CD4-positive, alpha-beta T cell (primary cell): ENCODE measurements around the gene CDC37. TPM values are rescaled to one million over a fixed set of nuclear protein-coding genes. Genes with fewer than 3 reads are reported as not detected.

ENCODE experiments used
- ATAC-seq: fragments of 200-7000 bp; cut with Tn5 transposase; one replicate; pipeline ENCODE4 v1.10.0; 2022; ENCODE audit warnings: mild to moderate bottlenecking; ENCODE audit not compliant: poor library complexity
- CTCF ChIA-PET: fragments of 350-600 bp; sonication (Branson Sonifier 250); formaldehyde crosslinking; loops from one replicate; lab custom pipeline; 2021; ENCODE audit warnings: antibody characterized with exemption, inconsistent platforms; lab: Charles Lee
- POLR2A ChIA-PET: fragments of 350-600 bp; sonication (Branson Sonifier 250); formaldehyde crosslinking; loops from one replicate; lab custom pipeline; 2021; ENCODE audit warnings: antibody characterized with exemption, inconsistent platforms; lab: Charles Lee
- DNase-seq, 14 experiments: peaks; one replicate each; pipeline ENCODE4 v3.0.0-alpha.2; 2013 to 2020; ENCODE audit warnings: mixed read lengths in 2 of 14
- H3K27ac ChIP-seq, 2 donors: one replicate each; pipeline versions ENCODE4 v1.5.1 to v1.7.0; 2013; ENCODE audit warnings: low read length in 2 of 2, low read depth in 1 of 2, mild to moderate bottlenecking in 1 of 2
- H3K27me3 ChIP-seq, 2 experiments: 1 replicate in 1 of 2; 2 replicates in 1 of 2; pipeline versions ENCODE4 v1.6.1 to v1.7.0; 2013; ENCODE audit warnings: low read length in 2 of 2, control low read depth in 1 of 2, mild to moderate bottlenecking in 1 of 2, moderate library complexity in 1 of 2; ENCODE audit not compliant: insufficient read depth in 2 of 2, control insufficient read depth in 1 of 2
- H3K36me3 ChIP-seq: one replicate; pipeline ENCODE4 v1.6.1; 2013; ENCODE audit warnings: low read length, control low read depth; ENCODE audit not compliant: insufficient read depth
- H3K4me1 ChIP-seq: one replicate; pipeline ENCODE4 v1.6.1; 2013; ENCODE audit warnings: low read length, control low read depth; ENCODE audit not compliant: insufficient read depth
- H3K4me3 ChIP-seq: one replicate; pipeline ENCODE4 v1.5.1; 2013; ENCODE audit warnings: mild to moderate bottlenecking, low read length, moderate library complexity
- H3K9me3 ChIP-seq, 2 experiments: 1 replicate in 1 of 2; 2 replicates in 1 of 2; pipeline versions ENCODE4 v1.6.1 to v1.7.0; 2013; ENCODE audit warnings: low read length in 2 of 2, mild to moderate bottlenecking in 2 of 2, control low read depth in 1 of 2, moderate library complexity in 1 of 2; ENCODE audit not compliant: control insufficient read depth in 1 of 2, insufficient read depth in 1 of 2
- H3K27ac Mint-ChIP-seq: one replicate; pipeline ENCODE4 v1.8.0; 2020; ENCODE audit warnings: mixed read lengths
- H3K27me3 Mint-ChIP-seq: one replicate; pipeline ENCODE4 v1.8.0; 2021; ENCODE audit warnings: mixed read lengths
- H3K36me3 Mint-ChIP-seq: one replicate; pipeline ENCODE4 v1.8.0; 2021; ENCODE audit warnings: low read depth, mixed read lengths
- H3K4me1 Mint-ChIP-seq: one replicate; pipeline ENCODE4 v1.8.0; 2021; ENCODE audit warnings: low read depth, mixed read lengths
- H3K4me3 Mint-ChIP-seq: one replicate; pipeline ENCODE4 v1.8.0; 2020; ENCODE audit warnings: mild to moderate bottlenecking, mixed read lengths
- H3K9me3 Mint-ChIP-seq: one replicate; pipeline ENCODE4 v1.8.0; 2020; ENCODE audit warnings: mixed read lengths
- intact Hi-C, 2 experiments: fragments of 100-400 bp; cut with DNase I in 1 of 2; cut with micrococcal nuclease in 1 of 2; formaldehyde crosslinking; loops; one replicate each; pipeline versions ENCODE4 v1.15.1 to v1.9.0; 2023 to 2025; cut with DNase I, micrococcal nuclease
- total RNA-seq, 174 experiments: library from RNA in 2 of 174; stranded (reverse) in 2 of 174; gene quantifications; one replicate each; pipeline ENCODE4 v1.2.3 and lab custom pipeline; 2021 to 2026
- TF ChIP-seq, protein P1 (sequence below): fragments of 200-600 bp; IDR thresholded peaks from one replicate; pipeline ENCODE4 v1.8.0; 2022; ENCODE audit warnings: antibody characterized with exemption, mild to moderate bottlenecking

Gene CDC37
- total RNA-seq, 2 experiments from 2014 or later, result 162 to 164 TPM

DNA sequence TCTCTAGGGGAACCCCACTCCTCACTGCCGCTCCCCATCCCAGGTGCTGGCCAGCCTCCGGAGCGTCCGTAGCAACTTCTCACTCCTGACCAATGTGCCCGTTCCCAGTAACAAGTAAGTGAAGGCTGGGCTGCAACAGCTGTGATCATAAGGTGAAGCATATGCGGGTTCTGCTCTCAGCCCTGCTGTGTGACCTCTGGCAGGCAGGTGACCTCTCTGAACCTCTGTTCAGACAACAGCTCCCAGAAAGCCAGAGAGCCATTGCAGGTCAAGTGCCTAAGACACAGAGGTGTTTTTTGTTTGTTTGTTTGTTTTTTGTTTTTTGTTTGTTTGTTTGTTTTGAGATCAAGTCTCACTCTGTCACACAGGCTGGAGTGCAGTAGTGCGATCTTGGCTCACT, 45.7 kb upstream of the CDC37 start:
- Histone ChIP-seq H3K36me3 (no peaks in the 10 kb centered on the region), H3K4me1 (no peaks in the 10 kb centered on the region), H3K27me3 (no peaks in the 10 kb centered on the region), H3K4me3 (no peak overlapping the region), H3K27ac (no peak overlapping the region), H3K9me3 (no peaks in the 10 kb centered on the region)
- Mint-ChIP-seq H3K4me3 (no peak overlapping the region), H3K27me3 (peaks cover 6% of the 10 kb centered on the region), H3K4me1 (no peaks in the 10 kb centered on the region), H3K27ac (no peak overlapping the region), H3K36me3 (no peaks in the 10 kb centered on the region), H3K9me3 (no peaks in the 10 kb centered on the region)
- intact Hi-C loops, result no loop called here
- no peak for ATAC-seq
- ChIA-PET POLR2A (no interaction called here), CTCF (no interaction called here)
- no peak for DNase-seq
- TF ChIP-seq, protein P1, sequence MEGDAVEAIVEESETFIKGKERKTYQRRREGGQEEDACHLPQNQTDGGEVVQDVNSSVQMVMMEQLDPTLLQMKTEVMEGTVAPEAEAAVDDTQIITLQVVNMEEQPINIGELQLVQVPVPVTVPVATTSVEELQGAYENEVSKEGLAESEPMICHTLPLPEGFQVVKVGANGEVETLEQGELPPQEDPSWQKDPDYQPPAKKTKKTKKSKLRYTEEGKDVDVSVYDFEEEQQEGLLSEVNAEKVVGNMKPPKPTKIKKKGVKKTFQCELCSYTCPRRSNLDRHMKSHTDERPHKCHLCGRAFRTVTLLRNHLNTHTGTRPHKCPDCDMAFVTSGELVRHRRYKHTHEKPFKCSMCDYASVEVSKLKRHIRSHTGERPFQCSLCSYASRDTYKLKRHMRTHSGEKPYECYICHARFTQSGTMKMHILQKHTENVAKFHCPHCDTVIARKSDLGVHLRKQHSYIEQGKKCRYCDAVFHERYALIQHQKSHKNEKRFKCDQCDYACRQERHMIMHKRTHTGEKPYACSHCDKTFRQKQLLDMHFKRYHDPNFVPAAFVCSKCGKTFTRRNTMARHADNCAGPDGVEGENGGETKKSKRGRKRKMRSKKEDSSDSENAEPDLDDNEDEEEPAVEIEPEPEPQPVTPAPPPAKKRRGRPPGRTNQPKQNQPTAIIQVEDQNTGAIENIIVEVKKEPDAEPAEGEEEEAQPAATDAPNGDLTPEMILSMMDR, result no peak

DNA sequence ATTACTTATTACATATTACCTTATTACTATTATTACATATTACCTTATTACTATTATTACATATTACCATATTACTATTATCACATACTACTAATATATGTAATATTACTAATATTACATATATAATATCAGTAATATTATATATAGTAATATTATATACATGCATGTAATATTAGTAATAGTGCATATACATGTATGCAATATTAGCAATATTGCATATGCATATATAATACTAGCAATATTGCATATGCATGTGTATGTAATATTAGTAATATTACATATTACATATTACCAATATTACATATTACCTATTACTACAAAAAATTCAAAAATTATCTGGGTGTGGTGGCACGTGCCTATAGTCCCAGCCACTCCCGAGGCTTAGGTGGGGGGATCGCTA, 39.4 kb upstream of the CDC37 start:
- ATAC-seq (no peak), DNase-seq (no peak)
- Histone ChIP-seq H3K36me3 (no peaks in the 10 kb centered on the region), H3K4me3 (no peak overlapping the region), H3K27me3 (no peaks in the 10 kb centered on the region), H3K9me3 (no peaks in the 10 kb centered on the region), H3K4me1 (no peaks in the 10 kb centered on the region), H3K27ac (no peak overlapping the region)
- POLR2A ChIA-PET, result interaction anchor here (0.6 kb wide), 1 partner anchor 39 kb away, joined by 3 read pairs; no protein-coding TSS in a partner anchor
- CTCF ChIA-PET, result no interaction called here
- H3K9me3 Mint-ChIP-seq, result no peaks in the 10 kb centered on the region
- H3K4me3 Mint-ChIP-seq, result no peak overlapping the region
- intact Hi-C loops, result no loop called here
- no peaks in the 10 kb centered on the region for H3K4me1 Mint-ChIP-seq
- no peaks in the 10 kb centered on the region for H3K36me3 Mint-ChIP-seq
- H3K27me3 Mint-ChIP-seq, result no peaks in the 10 kb centered on the region
- TF ChIP-seq, protein P1, result no peak
- H3K27ac Mint-ChIP-seq, result no peak overlapping the region

DNA sequence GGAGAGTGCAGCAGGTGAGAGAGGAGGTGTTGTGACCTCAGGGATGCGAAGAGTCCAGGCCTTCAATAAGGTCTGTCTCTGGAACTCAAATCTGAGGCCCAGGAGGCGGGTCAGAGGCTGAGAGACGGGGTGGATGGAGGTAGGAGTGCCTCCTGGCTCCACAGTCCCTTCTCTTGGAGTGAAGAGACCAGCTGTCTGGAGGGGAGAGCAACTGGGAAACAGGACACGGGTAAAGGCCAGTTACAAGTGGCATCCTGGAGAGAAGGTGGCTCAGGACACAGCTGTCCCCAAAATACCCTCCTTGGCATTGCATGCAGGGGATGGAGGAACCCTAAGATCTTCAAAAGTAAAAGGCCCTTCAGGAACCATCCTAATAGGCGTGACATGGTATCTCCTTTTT, 36.2 kb upstream of the CDC37 start:
- POLR2A ChIA-PET, result no interaction called here
- intact Hi-C loops, result loop anchor here in 1 of 2 experiments (5.0 kb wide), 1 partner anchor 507 kb away; no protein-coding TSS in a partner anchor

More for the DNA sequence above, 36.2 kb upstream of the CDC37 start:
- DNase-seq (no peak), ATAC-seq (no peak)
- H3K4me3 Mint-ChIP-seq, result no peak overlapping the region
- TF ChIP-seq, protein P1, result no peak
- no peaks in the 10 kb centered on the region for H3K36me3 Mint-ChIP-seq
- Histone ChIP-seq H3K27ac (no peak overlapping the region), H3K9me3 (no peaks in the 10 kb centered on the region), H3K36me3 (no peaks in the 10 kb centered on the region), H3K4me3 (no peak overlapping the region), H3K4me1 (peaks cover 6% of the 10 kb centered on the region), H3K27me3 (no peaks in the 10 kb centered on the region)
- H3K27ac Mint-ChIP-seq, result no peak overlapping the region
- H3K27me3 Mint-ChIP-seq, result no peaks in the 10 kb centered on the region
- H3K9me3 Mint-ChIP-seq, result no peaks in the 10 kb centered on the region
- H3K4me1 Mint-ChIP-seq, result no peaks in the 10 kb centered on the region
- CTCF ChIA-PET, result no interaction called here
